HuH-7 (cell line): ENCODE results near the gene CNNM3.
A peak's percentile ranks its signal among the peaks of the same experiment; 100 is the strongest.

Source experiments
- DNase-seq: peaks from one replicate; pipeline ENCODE4 v3.0.0; 2011; ENCODE audit warnings: low spot score

The CNNM3 gene

GRCh38 chr2:96864343-96865091, 48.4 kb downstream of the CNNM3 start:
- DNase-seq: no peak

- DNase-seq: no peak
Measured at GRCh38 chr2:96865654-96866053, 49.6 kb downstream of the CNNM3 start.

GRCh38 chr2:96866149-96866548, 50.1 kb downstream of the CNNM3 start:
- no peak for DNase-seq

- no peak for DNase-seq
Measured at GRCh38 chr2:96866586-96866985, 50.5 kb downstream of the CNNM3 start.

GRCh38 chr2:96866986-96867755, 51.1 kb downstream of the CNNM3 start:
- DNase-seq: no peak

- no peak for DNase-seq
Measured at GRCh38 chr2:96867756-96868554, 51.9 kb downstream of the CNNM3 start.

- peak; percentile 99 for DNase-seq
Measured at GRCh38 chr2:96868555-96869280, 52.6 kb downstream of the CNNM3 start.

GRCh38 chr2:96869281-96869821, 53.3 kb downstream of the CNNM3 start:
- DNase-seq: peak; percentile 83

- DNase-seq: peak; percentile 77
Measured at GRCh38 chr2:96869822-96870625, 54.0 kb downstream of the CNNM3 start, which contains the start of gene SEMA4C. TSS of gene SEMA4C (minus strand) at chr2:96870080. CDS start at chr2:96867886, 2,194 bp downstream.

GRCh38 chr2:96870626-96871255, 54.7 kb downstream of the CNNM3 start:
- no peak for DNase-seq

- DNase-seq: no peak
Measured at GRCh38 chr2:96872591-96873349, 56.7 kb downstream of the CNNM3 start.

- DNase-seq: no peak
Measured at GRCh38 chr2:96873651-96874096, 57.6 kb downstream of the CNNM3 start.

GRCh38 chr2:96874198-96874831, 58.2 kb downstream of the CNNM3 start:
- DNase-seq: no peak

GRCh38 chr2:96875498-96876268, 59.6 kb downstream of the CNNM3 start:
- DNase-seq: no peak

GRCh38 chr2:96876269-96877041, 60.4 kb downstream of the CNNM3 start:
- no peak for DNase-seq

- no peak for DNase-seq
Measured at GRCh38 chr2:96877042-96877451, 61.0 kb downstream of the CNNM3 start.

- DNase-seq: no peak
Measured at GRCh38 chr2:96877631-96878092, 61.6 kb downstream of the CNNM3 start.
